Measurements from ENCODE around the gene BATF.

DNA sequence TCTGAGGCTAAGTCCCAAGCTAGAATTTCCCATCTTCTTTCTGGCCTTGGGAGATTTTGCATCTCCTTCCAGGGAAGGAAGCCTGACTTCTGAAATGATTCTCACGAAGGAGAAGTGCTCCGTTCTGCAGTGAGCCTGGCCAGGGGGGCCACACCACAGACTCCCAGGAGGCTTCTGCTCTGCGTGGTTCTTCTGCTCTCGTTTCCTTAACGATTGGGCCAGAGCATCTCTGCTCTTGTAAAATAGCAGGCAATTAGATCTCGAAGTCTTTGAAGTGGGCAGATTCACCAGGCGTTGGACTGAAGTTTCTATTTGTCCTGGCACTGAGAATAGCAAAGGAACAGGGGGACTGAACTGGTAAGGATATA lies 6.7 kb upstream of the BATF start:
- TF ChIP-seq, protein P1, sequence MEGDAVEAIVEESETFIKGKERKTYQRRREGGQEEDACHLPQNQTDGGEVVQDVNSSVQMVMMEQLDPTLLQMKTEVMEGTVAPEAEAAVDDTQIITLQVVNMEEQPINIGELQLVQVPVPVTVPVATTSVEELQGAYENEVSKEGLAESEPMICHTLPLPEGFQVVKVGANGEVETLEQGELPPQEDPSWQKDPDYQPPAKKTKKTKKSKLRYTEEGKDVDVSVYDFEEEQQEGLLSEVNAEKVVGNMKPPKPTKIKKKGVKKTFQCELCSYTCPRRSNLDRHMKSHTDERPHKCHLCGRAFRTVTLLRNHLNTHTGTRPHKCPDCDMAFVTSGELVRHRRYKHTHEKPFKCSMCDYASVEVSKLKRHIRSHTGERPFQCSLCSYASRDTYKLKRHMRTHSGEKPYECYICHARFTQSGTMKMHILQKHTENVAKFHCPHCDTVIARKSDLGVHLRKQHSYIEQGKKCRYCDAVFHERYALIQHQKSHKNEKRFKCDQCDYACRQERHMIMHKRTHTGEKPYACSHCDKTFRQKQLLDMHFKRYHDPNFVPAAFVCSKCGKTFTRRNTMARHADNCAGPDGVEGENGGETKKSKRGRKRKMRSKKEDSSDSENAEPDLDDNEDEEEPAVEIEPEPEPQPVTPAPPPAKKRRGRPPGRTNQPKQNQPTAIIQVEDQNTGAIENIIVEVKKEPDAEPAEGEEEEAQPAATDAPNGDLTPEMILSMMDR (IDR thresholded peaks at IDR 0.05; ENCODE audit: insufficient read depth, low read length), result no peak
- TF ChIP-seq, protein P2, sequence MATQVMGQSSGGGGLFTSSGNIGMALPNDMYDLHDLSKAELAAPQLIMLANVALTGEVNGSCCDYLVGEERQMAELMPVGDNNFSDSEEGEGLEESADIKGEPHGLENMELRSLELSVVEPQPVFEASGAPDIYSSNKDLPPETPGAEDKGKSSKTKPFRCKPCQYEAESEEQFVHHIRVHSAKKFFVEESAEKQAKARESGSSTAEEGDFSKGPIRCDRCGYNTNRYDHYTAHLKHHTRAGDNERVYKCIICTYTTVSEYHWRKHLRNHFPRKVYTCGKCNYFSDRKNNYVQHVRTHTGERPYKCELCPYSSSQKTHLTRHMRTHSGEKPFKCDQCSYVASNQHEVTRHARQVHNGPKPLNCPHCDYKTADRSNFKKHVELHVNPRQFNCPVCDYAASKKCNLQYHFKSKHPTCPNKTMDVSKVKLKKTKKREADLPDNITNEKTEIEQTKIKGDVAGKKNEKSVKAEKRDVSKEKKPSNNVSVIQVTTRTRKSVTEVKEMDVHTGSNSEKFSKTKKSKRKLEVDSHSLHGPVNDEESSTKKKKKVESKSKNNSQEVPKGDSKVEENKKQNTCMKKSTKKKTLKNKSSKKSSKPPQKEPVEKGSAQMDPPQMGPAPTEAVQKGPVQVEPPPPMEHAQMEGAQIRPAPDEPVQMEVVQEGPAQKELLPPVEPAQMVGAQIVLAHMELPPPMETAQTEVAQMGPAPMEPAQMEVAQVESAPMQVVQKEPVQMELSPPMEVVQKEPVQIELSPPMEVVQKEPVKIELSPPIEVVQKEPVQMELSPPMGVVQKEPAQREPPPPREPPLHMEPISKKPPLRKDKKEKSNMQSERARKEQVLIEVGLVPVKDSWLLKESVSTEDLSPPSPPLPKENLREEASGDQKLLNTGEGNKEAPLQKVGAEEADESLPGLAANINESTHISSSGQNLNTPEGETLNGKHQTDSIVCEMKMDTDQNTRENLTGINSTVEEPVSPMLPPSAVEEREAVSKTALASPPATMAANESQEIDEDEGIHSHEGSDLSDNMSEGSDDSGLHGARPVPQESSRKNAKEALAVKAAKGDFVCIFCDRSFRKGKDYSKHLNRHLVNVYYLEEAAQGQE (IDR thresholded peaks at IDR 0.05; ENCODE audit: insufficient replicate concordance, low read depth), result no peak
- no peak for TF ChIP-seq POLR2AphosphoS5 (IDR thresholded peaks at IDR 0.05; ENCODE audit: low read depth)

Data from HL-60 (cell line).